Upper lobe of left lung (tissue), 4 donors: ENCODE measurements around the gene EEF2.

ENCODE experiments used
- CTCF ChIP-seq, 6 experiments: fragments of 450-650 bp in 4 of 6; fragments of 200-600 bp in 2 of 6; sonication (generic) in 2 of 6; IDR thresholded peaks; one replicate each; pipeline ENCODE4 v1.5.1; 2016 to 2019; ENCODE audit warnings: antibody characterized with exemption in 6 of 6
- POLR2A ChIP-seq, 4 donors: fragments of 450-650 bp; IDR thresholded peaks; one replicate each; pipeline ENCODE4 v1.5.1; 2016 to 2017; ENCODE audit warnings: antibody characterized with exemption in 4 of 4, mild to moderate bottlenecking in 2 of 4

- TF ChIP-seq CTCF (IDR thresholded peaks at IDR 0.05) = no peak
- no peak for TF ChIP-seq POLR2A (IDR thresholded peaks at IDR 0.05)
Measured at GRCh38 chr19:4010808-4011110, 25.5 kb upstream of the EEF2 start.
